Loucy (cell line): ENCODE measurements around the gene PSMD14.
"Not testable (repeated sequence)": the region's sequence is repeated elsewhere in the genome, so short reads cannot be mapped to it uniquely, and the experiment has no call there.

ENCODE experiments used
- H2AFZ ChIP-seq: fragments of 200-600 bp; sonication (generic); 2 replicates; pipeline ENCODE4 v1.6.0; 2016; ENCODE audit warnings: antibody characterized with exemption, mild to moderate bottlenecking, low read length, moderate library complexity
- H3F3A ChIP-seq: fragments of 200-600 bp; 2 replicates; pipeline ENCODE4 v1.6.0; 2016; ENCODE audit warnings: antibody characterized with exemption, low read depth, mild to moderate bottlenecking
- H3K27me3 ChIP-seq: fragments of 200-600 bp; sonication (generic); 2 replicates; pipeline ENCODE4 v1.6.1; 2014; ENCODE audit warnings: low read length, mild to moderate bottlenecking; ENCODE audit not compliant: insufficient read depth, poor library complexity, severe bottlenecking
- H3K36me3 ChIP-seq: fragments of 200-600 bp; sonication (generic); 2 replicates; pipeline ENCODE4 v1.6.1; 2016; ENCODE audit warnings: low read length; ENCODE audit not compliant: insufficient read depth
- H3K4me1 ChIP-seq: fragments of 200-600 bp; sonication (generic); 2 replicates; pipeline ENCODE4 v1.5.1; 2014; ENCODE audit warnings: low read length, mild to moderate bottlenecking; ENCODE audit not compliant: insufficient read depth, poor library complexity, severe bottlenecking
- H3K4me2 ChIP-seq: fragments of 200-600 bp; sonication (generic); 2 replicates; pipeline ENCODE4 v1.6.0; 2014; ENCODE audit warnings: antibody characterized with exemption, low read length, low read depth, mild to moderate bottlenecking; ENCODE audit not compliant: poor library complexity, severe bottlenecking
- H3K4me3 ChIP-seq: fragments of 200-600 bp; sonication (generic); 2 replicates; pipeline ENCODE4 v1.5.1; 2014; ENCODE audit warnings: low read length, mild to moderate bottlenecking, mixed read lengths; ENCODE audit not compliant: poor library complexity, severe bottlenecking
- H3K79me2 ChIP-seq: fragments of 200-600 bp; sonication (generic); 2 replicates; pipeline ENCODE4 v1.6.1; 2014; ENCODE audit warnings: low read length; ENCODE audit not compliant: insufficient read depth
- H3K9ac ChIP-seq: fragments of 200-600 bp; sonication (generic); 2 replicates; pipeline ENCODE4 v1.6.0; 2014; ENCODE audit warnings: mild to moderate bottlenecking, low read depth, low read length, moderate library complexity; ENCODE audit not compliant: poor library complexity, severe bottlenecking
- H3K9me2 ChIP-seq: fragments of 200-600 bp; sonication (generic); replicated peaks from 2 replicates; pipeline ENCODE4 v1.6.1; 2016; ENCODE audit warnings: low read depth, low read length, mixed read lengths
- H3K9me3 ChIP-seq: fragments of 200-600 bp; sonication (generic); 2 replicates; pipeline ENCODE4 v1.6.1; 2014; ENCODE audit warnings: mild to moderate bottlenecking, antibody characterized with exemption, low read length, low read depth; ENCODE audit not compliant: insufficient read depth
- H4K20me1 ChIP-seq: fragments of 200-600 bp; sonication (generic); 2 replicates; pipeline ENCODE4 v1.6.0; 2014; ENCODE audit warnings: antibody characterized with exemption, low read length, mild to moderate bottlenecking; ENCODE audit not compliant: insufficient read depth, poor library complexity, severe bottlenecking
- CTCF ChIP-seq: fragments of 200-600 bp; sonication (generic); conservative IDR thresholded peaks from 2 replicates; pipeline ENCODE4 v1.5.1; 2014; ENCODE audit warnings: mild to moderate bottlenecking, antibody characterized with exemption, low read length
- EZH2phosphoT487 ChIP-seq: fragments of 200-600 bp; IDR thresholded peaks from 2 replicates; pipeline ENCODE4 v1.6.1; 2018; ENCODE audit warnings: antibody characterized with exemption, mild to moderate bottlenecking, moderate library complexity, borderline replicate concordance

Gene PSMD14

GRCh38 chr2:161337247-161337646, 29.0 kb downstream of the PSMD14 start:
- TF ChIP-seq CTCF (no peak), EZH2phosphoT487 (no peak)
- H3K27me3 ChIP-seq: no peaks in the 10 kb centered on the region
- H3K9ac ChIP-seq: no peak overlapping the region
- H3K4me1 ChIP-seq: no peaks in the 10 kb centered on the region
- H3K4me2 ChIP-seq: no peak overlapping the region
- H3K9me2 ChIP-seq: no peaks in the 10 kb centered on the region
- H3K79me2 ChIP-seq: peaks cover 48% of the 10 kb centered on the region
- H4K20me1 ChIP-seq: peaks cover 12% of the 10 kb centered on the region
- H3K9me3 ChIP-seq: no peaks in the 10 kb centered on the region
- H3F3A ChIP-seq: no peaks in the 10 kb centered on the region; the same call in 1 of the 2 replicates
- H3K36me3 ChIP-seq: peaks cover 11% of the 10 kb centered on the region; the same call in 1 of the 2 replicates
- H2AFZ ChIP-seq: no peak overlapping the region
- H3K4me3 ChIP-seq: no peak overlapping the region

GRCh38 chr2:161339532-161339931, 31.3 kb downstream of the PSMD14 start:
- H3K9me2 ChIP-seq, H3K4me2 ChIP-seq, H2AFZ ChIP-seq, H3K4me1 ChIP-seq, H3K4me3 ChIP-seq, H3K36me3 ChIP-seq, H3K9me3 ChIP-seq, H3K27me3 ChIP-seq, H3K9ac ChIP-seq, H4K20me1 ChIP-seq, H3F3A ChIP-seq: not testable (repeated sequence)
- peaks cover 60% of the 10 kb centered on the region for H3K79me2 ChIP-seq

- not testable (repeated sequence) for H3K4me3 ChIP-seq, H3K27me3 ChIP-seq
Observed at GRCh38 chr2:161340930-161341413, 32.7 kb downstream of the PSMD14 start.

GRCh38 chr2:161343235-161343634, 35.0 kb downstream of the PSMD14 start:
- H3K9me3 ChIP-seq: no peaks in the 10 kb centered on the region
- H3K9ac ChIP-seq: no peak overlapping the region
- H4K20me1 ChIP-seq: peaks cover 5% of the 10 kb centered on the region
- no peaks in the 10 kb centered on the region for H3K4me1 ChIP-seq
- H3K27me3 ChIP-seq: no peaks in the 10 kb centered on the region
- TF ChIP-seq EZH2phosphoT487 (no peak), CTCF (no peak)
- H3F3A ChIP-seq: no peaks in the 10 kb centered on the region; the same call in 1 of the 2 replicates
- H3K4me3 ChIP-seq: no peak overlapping the region
- peaks cover 74% of the 10 kb centered on the region for H3K79me2 ChIP-seq
- H3K4me2 ChIP-seq: no peak overlapping the region
- no peak overlapping the region for H2AFZ ChIP-seq
- H3K9me2 ChIP-seq: no peaks in the 10 kb centered on the region
- peaks cover 10% of the 10 kb centered on the region; the same call in 1 of the 2 replicates for H3K36me3 ChIP-seq

More at GRCh38 chr2:161340930-161341413, 32.7 kb downstream of the PSMD14 start:
- H3K4me1 ChIP-seq, H3K9ac ChIP-seq, H3K9me2 ChIP-seq, H3K36me3 ChIP-seq, H4K20me1 ChIP-seq, H3K9me3 ChIP-seq, H2AFZ ChIP-seq, H3F3A ChIP-seq, H3K4me2 ChIP-seq: not testable (repeated sequence)
- H3K79me2 ChIP-seq: peaks cover 62% of the 10 kb centered on the region
